ENCODE results near the gene LKAAEAR1. TPM values are rescaled to one million over a fixed set of nuclear protein-coding genes. Genes with fewer than 3 reads are reported as not detected.

The LKAAEAR1 gene
- total and polyA plus RNA-seq, 2 experiments from 2014 or later = 1.8 TPM; not detected in 1

- Histone ChIP-seq H2AFZ (no peak overlapping the region), H3K27me3 (ENCODE audit: insufficient read depth) (peaks cover 50% of the 10 kb centered on the region), H3K4me3 (peak overlapping the region; percentile 41; the same call in 1 of the 2 replicates), H3K4me2 (no peak overlapping the region; the same call in 1 of the 2 replicates), H3K36me3 (ENCODE audit: insufficient read depth) (no peaks in the 10 kb centered on the region), H3K4me1 (ENCODE audit: insufficient read depth) (peaks cover 15% of the 10 kb centered on the region; the same call in 1 of the 2 replicates), H3F3A (replicated peaks; ENCODE audit: low read depth) (0 out of 2 replicates have a peak, but pooled peaks cover 6% of the 10 kb centered on the region), H3K27ac (ENCODE audit: low read depth) (no peak overlapping the region), H4K20me1 (replicated peaks; ENCODE audit: insufficient read depth) (no peaks in the 10 kb centered on the region), H3K79me2 (replicated peaks; ENCODE audit: insufficient read depth) (no peaks in the 10 kb centered on the region), H3K9me2 (ENCODE audit: insufficient read depth) (no peaks in the 10 kb centered on the region)
- Mint-ChIP-seq H3K4me3 (0 out of 3 replicates have a peak overlapping the region, but pooled peaks have one; percentile 54), H3K9me3 (no peaks in the 10 kb centered on the region), H3K36me3 (ENCODE audit: low read depth) (no peaks in the 10 kb centered on the region), H3K27me3 (ENCODE audit: insufficient read depth, low read depth, poor library complexity) (peaks cover 64% of the 10 kb centered on the region), H3K4me1 (peaks cover 30% of the 10 kb centered on the region), H3K27ac (no peak overlapping the region)
- DNase-seq (ENCODE audit: low spot score) = peak; percentile 43
- TF ChIP-seq ZNF462 (CRISPR knock-in tag; IDR thresholded peaks at IDR 0.05) = no peak
- TF ChIP-seq CTCF (conservative IDR thresholded peaks at IDR 0.05; ENCODE audit: low read depth in 2 of 2) = 0 out of 4 replicates have a peak, but pooled peaks of 1 of the 2 experiments have one; percentile 15
- ATAC-seq = peak; percentile 5
Observed at GRCh38 chr20:64050261-64051032, 33.8 kb downstream of the LKAAEAR1 start.
